Activated CD8-positive, alpha-beta memory T cell treated with anti-CD3 and anti-CD28 coated beads, Interleukin-2, amount 10 ng/mL, durations not matched to agents 7 days and 5 days (primary cell): ENCODE data around the gene PRKAG3. TPM values are rescaled to one million over a fixed set of nuclear protein-coding genes. Genes with fewer than 3 reads are reported as not detected.
"Not testable (repeated sequence)": the region's sequence is repeated elsewhere in the genome, so short reads cannot be mapped to it uniquely, and the experiment has no call there.

ENCODE experiments used
- ATAC-seq: fragments of 150-1000 bp; cut with Tn5 transposase; one replicate; pipeline ENCODE4 v1.10.0; 2021; ENCODE audit warnings: moderate library complexity
- CTCF ChIA-PET: fragments of 350-600 bp; sonication (Branson Sonifier 250); formaldehyde crosslinking; loops from one replicate; lab custom pipeline; 2021; ENCODE audit warnings: antibody characterized with exemption; lab: Charles Lee
- DNase-seq: peaks from one replicate; pipeline ENCODE4 v3.0.0-alpha.2; 2020
- H3K27ac Mint-ChIP-seq: one replicate; pipeline ENCODE4 v1.8.0; 2021; ENCODE audit warnings: mild to moderate bottlenecking, mixed read lengths
- H3K27me3 Mint-ChIP-seq: one replicate; pipeline ENCODE4 v1.8.0; 2021; ENCODE audit warnings: mixed read lengths
- H3K36me3 Mint-ChIP-seq: one replicate; pipeline ENCODE4 v1.8.0; 2021; ENCODE audit warnings: mild to moderate bottlenecking, mixed read lengths
- H3K4me1 Mint-ChIP-seq: one replicate; pipeline ENCODE4 v1.8.0; 2021; ENCODE audit warnings: mixed read lengths
- H3K4me3 Mint-ChIP-seq: one replicate; pipeline ENCODE4 v1.8.0; 2021; ENCODE audit warnings: mild to moderate bottlenecking, moderate library complexity, mixed read lengths
- H3K9me3 Mint-ChIP-seq: one replicate; pipeline ENCODE4 v1.8.0; 2022; ENCODE audit warnings: low read depth, mixed read lengths
- microRNA-seq: library from miRNA; unstranded; fragments of <30 nt; microRNA quantifications from one replicate; pipeline ENCODE4 v1.2.0, GENCODE V29; 2022
- total RNA-seq, 2 experiments: library from RNA; stranded (reverse); gene quantifications; one replicate each; pipeline ENCODE4 v1.2.3, GENCODE V29; 2021

PRKAG3 gene
- total RNA-seq, 2 experiments from 2014 or later: not detected

DNA sequence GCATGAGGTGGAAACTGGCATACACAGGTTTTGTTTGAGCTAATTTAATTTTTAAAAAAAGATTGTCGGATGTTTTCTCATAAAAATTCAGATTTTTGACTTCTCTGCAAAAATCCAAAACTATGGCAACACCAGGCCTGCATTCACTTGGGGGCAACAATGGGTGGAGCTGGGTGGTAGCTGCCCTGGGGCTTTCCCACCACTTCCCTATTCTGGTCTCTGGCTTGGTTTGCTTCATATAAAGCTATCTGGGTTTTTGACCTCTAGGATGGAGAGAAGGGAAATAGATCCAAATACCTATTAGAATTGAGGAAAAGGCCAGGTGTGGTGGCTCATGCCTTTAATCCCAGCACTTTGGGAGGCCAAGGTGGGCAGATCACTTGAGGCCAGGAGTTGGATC is 55.1 kb downstream of the PRKAG3 start:
- peaks cover 8% of the 10 kb centered on the region for H3K9me3 Mint-ChIP-seq
- H3K27me3 Mint-ChIP-seq: peaks cover 25% of the 10 kb centered on the region
- ATAC-seq (no peak), DNase-seq (no peak)
- H3K27ac Mint-ChIP-seq: no peak overlapping the region
- CTCF ChIA-PET: no interaction called here
- peaks cover 5% of the 10 kb centered on the region for H3K4me1 Mint-ChIP-seq
- no peak overlapping the region for H3K4me3 Mint-ChIP-seq
- H3K36me3 Mint-ChIP-seq: peaks cover 16% of the 10 kb centered on the region

DNA sequence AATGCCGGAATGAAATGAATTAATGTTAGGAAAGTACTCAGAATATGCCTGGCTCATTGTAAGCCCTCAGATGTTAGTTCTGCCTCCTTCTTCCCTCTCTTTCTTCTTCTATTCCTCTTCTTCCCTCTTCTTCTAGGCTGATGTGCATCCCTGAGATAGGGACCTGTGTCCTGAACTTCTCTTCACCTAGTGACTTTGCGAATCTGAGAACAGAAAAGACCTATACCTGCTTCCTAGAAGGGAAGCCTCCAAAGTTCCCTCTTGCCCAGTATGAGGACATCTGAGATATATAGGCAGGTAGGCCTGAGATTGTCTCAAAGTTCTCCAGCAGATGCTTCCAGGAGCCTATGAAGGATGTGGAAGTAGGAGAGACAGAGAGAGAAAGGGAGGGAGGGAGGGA is 57.7 kb downstream of the PRKAG3 start:
- Mint-ChIP-seq H3K27ac (no peak overlapping the region), H3K36me3 (peaks cover 15% of the 10 kb centered on the region), H3K4me3 (no peak overlapping the region), H3K27me3 (peaks cover 7% of the 10 kb centered on the region), H3K4me1 (no peaks in the 10 kb centered on the region), H3K9me3 (peaks cover 8% of the 10 kb centered on the region)
- DNase-seq (no peak), ATAC-seq (no peak)
- CTCF ChIA-PET: interaction anchor here (1.8 kb wide), 1 partner anchor 74 kb away, joined by 4 read pairs; no protein-coding TSS in a partner anchor

DNA sequence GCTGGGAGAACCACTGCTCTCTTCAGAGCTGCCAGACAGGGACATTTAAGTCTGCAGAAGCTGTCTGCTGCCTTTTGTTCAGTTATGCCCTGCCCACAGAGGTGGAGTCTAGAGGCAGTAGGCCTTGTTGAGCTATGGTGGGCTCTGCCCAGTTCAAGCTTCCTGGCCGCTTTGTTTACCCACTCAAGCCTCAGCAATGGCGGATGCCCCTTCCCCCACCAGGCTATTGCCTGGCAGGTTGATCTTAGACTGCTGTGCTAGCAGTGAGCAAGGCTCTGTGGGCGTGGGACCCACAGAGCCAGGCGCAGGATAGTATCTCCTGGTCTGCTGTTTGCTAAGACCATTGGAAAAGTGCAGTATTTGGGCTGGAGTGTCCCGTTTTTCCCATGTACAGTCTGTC is 58.8 kb downstream of the PRKAG3 start:
- H3K9me3 Mint-ChIP-seq, CTCF ChIA-PET: not testable (repeated sequence)

More for the DNA sequence above, 58.8 kb downstream of the PRKAG3 start:
- peaks cover 12% of the 10 kb centered on the region for H3K36me3 Mint-ChIP-seq
- DNase-seq, H3K27me3 Mint-ChIP-seq, H3K4me3 Mint-ChIP-seq, ATAC-seq, H3K27ac Mint-ChIP-seq, H3K4me1 Mint-ChIP-seq: not testable (repeated sequence)

Small RNA genes lying within 50 kb of the gene (microRNA-seq; reads per million reads assigned to microRNA genes)
- not detected for gene MIR9500

Other genes starting within 250 kb of the PRKAG3 start
- under 1 TPM; 0.30 to 0.53 TPM for gene PLCD4, start 223.9 kb downstream of the PRKAG3 start, total RNA-seq
- 10 to 100 TPM; 54.2 to 55.4 TPM for gene ZNF142, start 172.2 kb downstream of the PRKAG3 start, total RNA-seq
- 10 to 100 TPM; 55.2 to 67.6 TPM for gene BCS1L, start 172.1 kb downstream of the PRKAG3 start, total RNA-seq
- 10 to 100 TPM; 22.0 to 25.7 TPM for gene RNF25, start 159.8 kb downstream of the PRKAG3 start, total RNA-seq
- 10 to 100 TPM; 16.8 to 22.4 TPM for gene STK36, start 159.7 kb downstream of the PRKAG3 start, total RNA-seq
- 10 to 100 TPM; 39.6 to 40.4 TPM for gene TTLL4, start 121.0 kb downstream of the PRKAG3 start, total RNA-seq
- not detected for gene CYP27A1, start 49.7 kb downstream of the PRKAG3 start, total RNA-seq
- gene WNT6, start 28.0 kb upstream of the PRKAG3 start, total RNA-seq: not detected
- gene WNT10A, start 49.0 kb upstream of the PRKAG3 start, total RNA-seq: under 1 TPM; 0.23 to 0.35 TPM
- not detected for gene CDK5R2, start 127.9 kb upstream of the PRKAG3 start, total RNA-seq
- gene FEV, start 153.4 kb upstream of the PRKAG3 start, total RNA-seq: not detected
- gene CRYBA2, start 161.6 kb upstream of the PRKAG3 start, total RNA-seq: not detected
- not detected for gene CFAP65, start 209.7 kb upstream of the PRKAG3 start, total RNA-seq
- gene IHH, start 229.1 kb upstream of the PRKAG3 start, total RNA-seq: not detected